DMS153 (cell line): ENCODE data around the gene SRR.

ENCODE experiments used
- DNase-seq: peaks from one replicate; lab custom pipeline; 2025; lab: John Stamatoyannopoulos, UW

SRR gene

GRCh38 chr17:2371183-2372130, 67.7 kb downstream of the SRR start:
- DNase-seq = no peak

GRCh38 chr17:2372180-2372579, 68.4 kb downstream of the SRR start:
- DNase-seq = no peak

GRCh38 chr17:2372681-2373080, 68.9 kb downstream of the SRR start:
- DNase-seq = no peak

- no peak for DNase-seq
These were observed 69.4 kb downstream of the SRR start for GRCh38 chr17:2373179-2373578.
